GM12878 (cell line): Measurements from ENCODE around the gene GOLGA8A. TPM values are rescaled to one million over a fixed set of nuclear protein-coding genes. Genes with fewer than 3 reads are reported as not detected.

Source experiments
- ATAC-seq: fragments of 200-7000 bp; cut with Tn5 transposase; 3 replicates; pipeline ENCODE4 v1.9.1; 2020; ENCODE audit warnings: mild to moderate bottlenecking, moderate library complexity
- BruUV-seq: library from RNA; stranded (reverse); fragments of 400-500 nt; replicated peaks from 2 replicates; lab custom pipeline; 2021; lab: Mats Ljungman, UMichigan
- CTCF ChIA-PET: fragments of 300-600 bp; sonication (Branson Sonifier 250); formaldehyde crosslinking; extraction: SDS; loops from one replicate; lab custom pipeline; 2021; ENCODE audit warnings: inconsistent platforms; lab: Yijun Ruan, JAX
- POLR2A ChIA-PET: fragments of 350-600 bp; formaldehyde crosslinking; extraction: SDS; loops from one replicate; lab custom pipeline; 2021; ENCODE audit warnings: inconsistent platforms; lab: Charles Lee
- RAD21 ChIA-PET: fragments of 300-600 bp; sonication (Branson Sonifier 250); formaldehyde crosslinking; loops from one replicate; lab custom pipeline; 2023; ENCODE audit warnings: antibody characterized with exemption; ENCODE audit not compliant: unreplicated experiment; lab: Charles Lee
- SMC1A ChIA-PET: fragments of 300-600 bp; sonication (Branson Sonifier 250); formaldehyde crosslinking; loops from one replicate; lab custom pipeline; 2023; ENCODE audit not compliant: unreplicated experiment, uncharacterized antibody; lab: Charles Lee
- DNase-seq: peaks from one replicate; pipeline ENCODE4 v3.0.0-alpha.2; 2011; ENCODE audit warnings: low read depth, low spot score
- FAIRE-seq: peaks from 3 replicates; lab custom pipeline; 2011; peaks lifted over from hg19 to GRCh38; lab: Jason Lieb, UNC
- H2AFZ ChIP-seq: 2 replicates; pipeline ENCODE4 v1.6.0; 2011; ENCODE audit warnings: low read depth, low read length, control low read depth; ENCODE audit not compliant: control insufficient read depth
- H3K27ac ChIP-seq: 2 replicates; pipeline ENCODE4 v1.5.1; 2011; ENCODE audit warnings: control low read depth; ENCODE audit not compliant: control insufficient read depth, insufficient read depth
- H3K27me3 ChIP-seq, 2 experiments: replicated peaks in 1 of 2; 2 replicates each; pipeline versions ENCODE4 v1.6.0 to v1.6.1; 2011; ENCODE audit warnings: low read length in 1 of 2; ENCODE audit not compliant: control insufficient read depth in 2 of 2, insufficient read depth in 2 of 2
- H3K36me3 ChIP-seq, 2 experiments: 2 replicates each; pipeline ENCODE4 v1.5.1; 2011; ENCODE audit warnings: low read length in 1 of 2; ENCODE audit not compliant: control insufficient read depth in 2 of 2, insufficient read depth in 2 of 2
- H3K4me1 ChIP-seq: 2 replicates; pipeline ENCODE4 v1.6.1; 2011; ENCODE audit warnings: mild to moderate bottlenecking, low read length, moderate library complexity, mixed read lengths; ENCODE audit not compliant: control insufficient read depth, insufficient read depth
- H3K4me2 ChIP-seq: 2 replicates; pipeline ENCODE4 v1.6.0; 2011; ENCODE audit warnings: control low read depth; ENCODE audit not compliant: control insufficient read depth, insufficient read depth
- H3K4me3 ChIP-seq: fragments of 200-600 bp; sonication (generic); 2 replicates; pipeline ENCODE4 v1.5.1; 2016
- H3K79me2 ChIP-seq: 2 replicates; pipeline ENCODE4 v1.6.0; 2011; ENCODE audit warnings: low read length; ENCODE audit not compliant: control insufficient read depth, insufficient read depth
- H3K9ac ChIP-seq: 2 replicates; pipeline ENCODE4 v1.8.0; 2011; ENCODE audit warnings: low read length, control low read depth, mixed read lengths; ENCODE audit not compliant: control insufficient read depth, insufficient read depth
- H3K9me3 ChIP-seq: replicated peaks from 3 replicates; pipeline ENCODE4 v1.5.1; 2011; ENCODE audit warnings: mild to moderate bottlenecking, low read length; ENCODE audit not compliant: control insufficient read depth, insufficient read depth
- H4K20me1 ChIP-seq: 2 replicates; pipeline ENCODE4 v1.6.0; 2011; ENCODE audit not compliant: control insufficient read depth, insufficient read depth
- CREB1 ChIP-seq: IDR thresholded peaks from 2 replicates; pipeline ENCODE4 v1.6.1; 2012; ENCODE audit warnings: low read depth, mild to moderate bottlenecking, inconsistent platforms
- JUND ChIP-seq: IDR thresholded peaks from 2 replicates; pipeline ENCODE4 v1.6.1; 2012; ENCODE audit warnings: low read depth, mild to moderate bottlenecking, low read length, improper control_type of control experiment, moderate library complexity
- NFYB ChIP-seq: IDR thresholded peaks from 2 replicates; pipeline ENCODE4 v1.6.1; 2011; ENCODE audit warnings: low read depth, mild to moderate bottlenecking, low read length, improper control_type of control experiment, moderate library complexity; ENCODE audit not compliant: insufficient read depth
- WGBS: methylation state at CpG from one replicate; pipeline ENCODE4 v1.1.6; 2016; ENCODE audit warnings: low lambda C conversion rate; ENCODE audit not compliant: insufficient replicate concordance, insufficient coverage; ENCODE audit errors: missing lambda C conversion rate; 5-methylcytosine and 5-hydroxymethylcytosine counted together
- in situ Hi-C: fragments of 300-500 bp; cut with MboI; formaldehyde crosslinking; loops from 9 replicates; pipeline ENCODE4 v1.14.3; 2018; ENCODE audit warnings: mixed read lengths
- intact Hi-C: fragments of 100-400 bp; cut with micrococcal nuclease; formaldehyde crosslinking; loops from one replicate; pipeline ENCODE4 v1.14.2; 2022; ENCODE audit not compliant: unreplicated experiment
- polyA plus RNA-seq, 11 experiments: library from polyadenylated mRNA; depleted of rRNA in 4 of 11; unstranded in 6 of 11; stranded (reverse) in 5 of 11; fragments of >200 nt; fragmentation: Nextera tagmentation in 4 of 11; fragmentation: Illumina TruSeq in 1 of 11; extraction: Ambion mirVana in 4 of 11; extraction: Trizol in 1 of 11; gene quantifications; 1 replicate in 1 of 11; 2 replicates in 10 of 11; pipeline versions ENCODE4 v1.2.1 to v1.2.3, GENCODE V29; 2011 to 2016; ENCODE audit warnings: inconsistent platforms in 2 of 11, missing spikeins in 2 of 11, low read depth in 1 of 11
- total RNA-seq, 4 experiments: library from RNA; depleted of rRNA in 3 of 4; stranded (reverse); fragments of >200 nt in 3 of 4; fragmentation: Illumina TruSeq in 1 of 4; extraction: Trizol in 1 of 4; gene quantifications; 2 replicates each; pipeline versions ENCODE4 v1.2.1 to v1.2.3, GENCODE V29; 2013 to 2021
- TF ChIP-seq, protein P1 (sequence below): fragments of 450-650 bp; IDR thresholded peaks from 2 replicates; pipeline ENCODE4 v1.6.1; 2017; ENCODE audit warnings: antibody characterized with exemption, mild to moderate bottlenecking, moderate library complexity

Gene GOLGA8A
- total and polyA plus RNA-seq, 10 of the 15 experiments (the other 5 are each of a cell fraction or from before 2014, with no cell fraction given) = 14.5 to 132 (median 48.1) TPM

DNA sequence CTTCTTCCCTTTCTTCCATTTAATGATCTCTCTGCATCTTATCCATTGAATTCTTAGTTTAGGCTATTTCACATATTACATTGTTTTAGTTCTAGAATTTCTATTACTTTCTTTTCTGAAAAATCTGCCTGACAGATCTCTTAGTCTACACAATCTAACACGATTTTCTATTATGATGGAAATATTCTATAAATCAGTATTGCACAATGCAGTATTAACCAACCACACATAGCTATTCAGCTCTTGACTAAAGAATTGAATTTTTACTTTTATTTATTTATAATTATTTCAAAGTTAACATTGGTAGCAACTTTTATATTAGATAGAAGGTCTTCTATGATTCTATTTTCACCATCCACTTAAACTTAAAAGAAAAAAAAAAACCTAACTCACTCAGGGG lies 36.2 kb upstream of the GOLGA8A start:
- ChIA-PET CTCF (no interaction called here), RAD21 (no interaction called here), POLR2A (no interaction called here), SMC1A (no interaction called here)
- Histone ChIP-seq H3K9me3 (no peaks in the 10 kb centered on the region), H4K20me1 (no peaks in the 10 kb centered on the region), H3K9ac (no peak overlapping the region), H2AFZ (no peak overlapping the region), H3K36me3 (no peaks in the 10 kb centered on the region), H3K4me3 (no peak overlapping the region), H3K27ac (no peak overlapping the region), H3K79me2 (no peaks in the 10 kb centered on the region), H3K4me2 (no peak overlapping the region), H3K4me1 (no peaks in the 10 kb centered on the region)
- BruUV-seq = no TSS peak
- in situ Hi-C loops = no loop called here
- FAIRE-seq (no peak), DNase-seq (no peak)
- WGBS = 4% methylated on average over 1 of the region's 1 CpG
- intact Hi-C loops = no loop called here
- TF ChIP-seq CREB1 = no peak
- TF ChIP-seq, protein P1, sequence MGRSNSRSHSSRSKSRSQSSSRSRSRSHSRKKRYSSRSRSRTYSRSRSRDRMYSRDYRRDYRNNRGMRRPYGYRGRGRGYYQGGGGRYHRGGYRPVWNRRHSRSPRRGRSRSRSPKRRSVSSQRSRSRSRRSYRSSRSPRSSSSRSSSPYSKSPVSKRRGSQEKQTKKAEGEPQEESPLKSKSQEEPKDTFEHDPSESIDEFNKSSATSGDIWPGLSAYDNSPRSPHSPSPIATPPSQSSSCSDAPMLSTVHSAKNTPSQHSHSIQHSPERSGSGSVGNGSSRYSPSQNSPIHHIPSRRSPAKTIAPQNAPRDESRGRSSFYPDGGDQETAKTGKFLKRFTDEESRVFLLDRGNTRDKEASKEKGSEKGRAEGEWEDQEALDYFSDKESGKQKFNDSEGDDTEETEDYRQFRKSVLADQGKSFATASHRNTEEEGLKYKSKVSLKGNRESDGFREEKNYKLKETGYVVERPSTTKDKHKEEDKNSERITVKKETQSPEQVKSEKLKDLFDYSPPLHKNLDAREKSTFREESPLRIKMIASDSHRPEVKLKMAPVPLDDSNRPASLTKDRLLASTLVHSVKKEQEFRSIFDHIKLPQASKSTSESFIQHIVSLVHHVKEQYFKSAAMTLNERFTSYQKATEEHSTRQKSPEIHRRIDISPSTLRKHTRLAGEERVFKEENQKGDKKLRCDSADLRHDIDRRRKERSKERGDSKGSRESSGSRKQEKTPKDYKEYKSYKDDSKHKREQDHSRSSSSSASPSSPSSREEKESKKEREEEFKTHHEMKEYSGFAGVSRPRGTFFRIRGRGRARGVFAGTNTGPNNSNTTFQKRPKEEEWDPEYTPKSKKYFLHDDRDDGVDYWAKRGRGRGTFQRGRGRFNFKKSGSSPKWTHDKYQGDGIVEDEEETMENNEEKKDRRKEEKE = no peak
- TF ChIP-seq, all 136 proteins: peak for 0
- no peak for ATAC-seq
- H3K27me3 ChIP-seq = peaks cover 0 to 3% of the 10 kb centered on the region in 2 experiments; a peak in 2 of 4 replicates

DNA sequence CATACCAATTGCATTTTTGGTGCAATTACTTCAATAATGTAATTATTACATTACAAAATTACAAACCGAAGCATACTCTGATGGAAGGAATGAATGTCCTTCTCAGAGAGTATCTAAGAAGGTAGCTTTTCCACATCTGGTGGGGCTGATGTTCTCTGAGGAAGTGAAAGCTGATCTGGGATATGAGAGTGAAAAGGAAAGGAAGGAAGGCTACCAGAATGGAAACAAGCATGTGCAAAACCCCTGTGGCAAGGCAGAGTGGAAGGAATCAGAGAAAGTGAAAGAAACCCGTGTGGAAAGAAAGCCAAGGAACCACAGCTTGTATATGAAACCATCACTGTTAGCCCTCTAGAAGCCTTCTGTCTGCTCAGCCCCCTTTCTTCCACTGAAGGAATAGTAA lies 35.3 kb upstream of the GOLGA8A start:
- H3K36me3 ChIP-seq = no peaks in the 10 kb centered on the region
- ATAC-seq = no peak
- POLR2A ChIA-PET = no interaction called here

More for the DNA sequence above, 35.3 kb upstream of the GOLGA8A start:
- 54% methylated on average over 2 of the region's 2 CpGs for WGBS
- Histone ChIP-seq H3K9ac (no peak overlapping the region), H2AFZ (no peak overlapping the region), H3K27ac (no peak overlapping the region), H3K27me3 (peaks cover 0 to 3% of the 10 kb centered on the region in 2 experiments; a peak in 2 of 4 replicates), H3K4me2 (no peak overlapping the region), H3K4me1 (no peaks in the 10 kb centered on the region), H3K79me2 (no peaks in the 10 kb centered on the region), H4K20me1 (no peaks in the 10 kb centered on the region), H3K9me3 (no peaks in the 10 kb centered on the region), H3K4me3 (no peak overlapping the region)
- RAD21 ChIA-PET = no interaction called here
- CTCF ChIA-PET = no interaction called here
- intact Hi-C loops (no loop called here), in situ Hi-C loops (no loop called here)
- TF ChIP-seq NFYB (no peak), JUND (no peak)
- DNase-seq (no peak), FAIRE-seq (no peak)
- SMC1A ChIA-PET = no interaction called here
- BruUV-seq = no TSS peak
